ENCODE data around the gene SCYGR6. TPM values are rescaled to one million over a fixed set of nuclear protein-coding genes. Genes with fewer than 3 reads are reported as not detected.

Gene SCYGR6
- total RNA-seq, 4 donors from 2014 or later, result not detected

GRCh38 chr2:227717687-227718567 lies 6.6 kb downstream of the SCYGR6 start, which contains the start of gene SLC19A3:
TSS of gene SLC19A3 (minus strand) at chr2:227718028. CDS start at chr2:227702318, 15,710 bp downstream.
- 17 to 30% methylated on average over 3 to 35 of the region's 35 CpGs for WGBS, 2 donors (ENCODE audit: low coverage in 1 of 2)
- Histone ChIP-seq H3K4me1 (peaks cover 10 to 15% (median 13%) of the 10 kb centered on the region in 4 donors), H3K4me3 (peak within 1 kb of the TSS; percentile 26 to 48 (median 42)), H3K27ac (peak within 1 kb of the TSS; percentile 66 to 72 (median 69)), H3K9me3 (no peaks in the 10 kb centered on the region), H3K27me3 (no peaks in the 10 kb centered on the region), H3K36me3 (no peaks in the 10 kb centered on the region)
- in situ Hi-C loops (cut with MboI; ENCODE audit: low pct_ligation_motif_present in 1 of 4, low pct_unique_long_range_greater_than_20kb in 1 of 4, low sequenced_read_pairs in 3 of 4) (no loop called here), intact Hi-C loops (cut with DNase I; ENCODE audit: low total_unique reads) (no loop called here)
- TF ChIP-seq EP300 (IDR thresholded peaks at IDR 0.05; ENCODE audit: low read depth) (no peak), POLR2AphosphoS5 (IDR thresholded peaks at IDR 0.05) (peak in 1 of 3 donors; percentile 23)
- peak; percentile 93 for DNase-seq

DNA sequence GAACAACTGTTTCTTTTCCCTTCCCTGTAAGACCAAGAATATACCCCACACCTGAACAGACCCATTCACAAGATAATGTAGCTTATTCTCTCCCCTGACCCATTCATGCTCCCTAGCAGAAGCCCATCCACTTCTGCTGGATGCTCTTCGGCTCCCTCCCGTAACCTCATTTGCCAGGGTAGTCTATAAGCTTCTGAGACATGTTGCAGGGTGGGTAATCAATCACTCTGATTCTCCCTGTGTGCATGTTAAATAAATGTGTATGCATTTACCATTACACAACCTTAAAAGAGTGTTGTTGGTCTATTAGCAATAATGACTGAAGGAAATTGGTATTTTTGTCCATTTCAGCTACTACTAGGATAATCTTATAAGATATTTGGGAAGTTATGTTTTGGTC lies 8.1 kb downstream of the SCYGR6 start:
- in situ Hi-C loops (cut with MboI; ENCODE audit: low pct_ligation_motif_present in 1 of 4, low pct_unique_long_range_greater_than_20kb in 1 of 4, low sequenced_read_pairs in 3 of 4) (no loop called here), intact Hi-C loops (cut with DNase I; ENCODE audit: low total_unique reads) (no loop called here)
- no peak for TF ChIP-seq POLR2AphosphoS5 (IDR thresholded peaks at IDR 0.05)
- TF ChIP-seq CTCF (IDR thresholded peaks at IDR 0.05), result no peak
- no peak for TF ChIP-seq POLR2A (IDR thresholded peaks at IDR 0.05)
- no peak for TF ChIP-seq EP300 (IDR thresholded peaks at IDR 0.05; ENCODE audit: low read depth)
- Histone ChIP-seq H3K27ac (no peak overlapping the region), H3K9me3 (no peaks in the 10 kb centered on the region), H3K36me3 (no peaks in the 10 kb centered on the region), H3K27me3 (no peaks in the 10 kb centered on the region), H3K4me1 (peaks cover 5 to 13% (median 9%) of the 10 kb centered on the region in 4 donors), H3K4me3 (no peak overlapping the region)
- no peak for DNase-seq
- 64 to 100% methylated on average over 2 of the region's 2 CpGs for WGBS, 2 donors (ENCODE audit: low coverage in 1 of 2)

GRCh38 chr2:227713291-227713690 lies 11.3 kb downstream of the SCYGR6 start:
- Histone ChIP-seq H3K9me3 (no peaks in the 10 kb centered on the region), H3K27me3 (no peaks in the 10 kb centered on the region), H3K4me3 (no peak overlapping the region), H3K36me3 (no peaks in the 10 kb centered on the region), H3K27ac (no peak overlapping the region), H3K4me1 (peaks cover 3 to 9% (median 3%) of the 10 kb centered on the region in 4 donors)
- in situ Hi-C loops (cut with MboI; ENCODE audit: low pct_ligation_motif_present in 1 of 4, low pct_unique_long_range_greater_than_20kb in 1 of 4, low sequenced_read_pairs in 3 of 4) (no loop called here), intact Hi-C loops (cut with DNase I; ENCODE audit: low total_unique reads) (no loop called here)
- no peak for DNase-seq
- TF ChIP-seq POLR2A (IDR thresholded peaks at IDR 0.05), result no peak
- 96% methylated on average over 1 of the region's 1 CpG; no CpG with 5 or more reads in 1 of the 2 donors for WGBS, 2 donors (ENCODE audit: low coverage in 1 of 2)

- TF ChIP-seq EP300 (IDR thresholded peaks at IDR 0.05; ENCODE audit: low read depth), result no peak
- H3K4me1 ChIP-seq, result peaks cover 0 to 14% (median 3%) of the 10 kb centered on the region in 4 donors
- intact Hi-C loops (cut with DNase I; ENCODE audit: low total_unique reads), result no loop called here
- no peaks in the 10 kb centered on the region for H3K36me3 ChIP-seq
- DNase-seq, result no peak
- H3K4me3 ChIP-seq, result no peak overlapping the region
- no peak overlapping the region for H3K27ac ChIP-seq
- H3K9me3 ChIP-seq, result no peaks in the 10 kb centered on the region
- H3K27me3 ChIP-seq, result no peaks in the 10 kb centered on the region
- WGBS, 2 donors (ENCODE audit: low coverage in 1 of 2), result 93 to 96% methylated on average over 6 to 7 of the region's 7 CpGs
- in situ Hi-C loops (cut with MboI; ENCODE audit: low pct_ligation_motif_present in 1 of 4, low pct_unique_long_range_greater_than_20kb in 1 of 4, low sequenced_read_pairs in 3 of 4), result no loop called here
Observed at GRCh38 chr2:227710986-227711385, 13.6 kb downstream of the SCYGR6 start.

DNA sequence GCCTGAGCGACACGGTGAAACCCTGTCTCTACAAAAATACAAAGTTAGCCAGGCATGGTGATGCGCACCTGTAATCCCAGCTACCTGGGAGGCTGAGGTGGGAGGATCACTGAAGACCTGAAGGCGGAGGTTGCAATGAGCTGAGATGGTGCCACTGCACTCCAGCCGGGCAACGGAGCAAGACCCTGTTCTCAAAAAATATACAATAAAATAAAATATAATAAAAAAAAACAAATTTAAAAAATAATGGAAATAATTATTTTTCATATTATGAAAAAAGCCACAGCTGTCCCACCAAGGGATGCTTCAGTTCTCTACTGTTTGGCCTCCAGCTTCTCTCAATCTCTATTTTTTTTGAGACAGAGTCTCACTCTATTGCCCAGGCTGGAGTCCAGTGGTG lies 17.2 kb downstream of the SCYGR6 start:
- in situ Hi-C loops (cut with MboI; ENCODE audit: low pct_ligation_motif_present in 1 of 4, low pct_unique_long_range_greater_than_20kb in 1 of 4, low sequenced_read_pairs in 3 of 4) (no loop called here), intact Hi-C loops (cut with DNase I; ENCODE audit: low total_unique reads) (no loop called here)
- TF ChIP-seq CTCF (IDR thresholded peaks at IDR 0.05) (no peak), EP300 (IDR thresholded peaks at IDR 0.05; ENCODE audit: low read depth) (no peak), POLR2A (IDR thresholded peaks at IDR 0.05) (no peak), POLR2AphosphoS5 (IDR thresholded peaks at IDR 0.05) (no peak)
- Histone ChIP-seq H3K27me3 (no peaks in the 10 kb centered on the region), H3K9me3 (no peaks in the 10 kb centered on the region), H3K27ac (no peak overlapping the region), H3K4me3 (no peak overlapping the region), H3K36me3 (no peaks in the 10 kb centered on the region), H3K4me1 (peaks cover 0 to 27% (median 6%) of the 10 kb centered on the region in 4 donors)
- no peak for DNase-seq
- WGBS, 2 donors (ENCODE audit: low coverage in 1 of 2), result 77 to 90% methylated on average over 4 to 6 of the region's 6 CpGs
